SK-N-SH (cell line): ENCODE measurements around the gene INO80D.

Experiments
- FOSL2 ChIP-seq: IDR thresholded peaks from 2 replicates; pipeline ENCODE4 v1.4.0; 2012; ENCODE audit warnings: low read depth, mild to moderate bottlenecking, moderate library complexity, borderline replicate concordance
- POLR2AphosphoS5 ChIP-seq: IDR thresholded peaks from 2 replicates; pipeline ENCODE4 v1.6.1; 2012; ENCODE audit warnings: low read depth, low read length
- RAD21 ChIP-seq: IDR thresholded peaks from 2 replicates; pipeline ENCODE4 v1.6.1; 2012; ENCODE audit warnings: mild to moderate bottlenecking, low read length
- SMC3 ChIP-seq: IDR thresholded peaks from 2 replicates; pipeline ENCODE4 v1.6.1; 2012; ENCODE audit warnings: low read depth, low read length, improper control_type of control experiment
- USF2 ChIP-seq: fragments of 150-350 bp; IDR thresholded peaks from 2 replicates; pipeline ENCODE4 v1.6.1; 2017; ENCODE audit warnings: antibody characterized with exemption, low read length, low read depth, borderline replicate concordance
- YY1 ChIP-seq: IDR thresholded peaks from 2 replicates; pipeline ENCODE4 v1.4.0; 2012; ENCODE audit warnings: low read depth, mild to moderate bottlenecking
- TF ChIP-seq, protein P1 (sequence below): fragments of 200-600 bp; sonication (generic); IDR thresholded peaks from 2 replicates; pipeline ENCODE4 v1.6.1; 2017; ENCODE audit warnings: antibody characterized with exemption, mild to moderate bottlenecking, moderate library complexity
- TF ChIP-seq, protein P2 (sequence below): IDR thresholded peaks from 2 replicates; pipeline ENCODE4 v1.4.0; 2012; ENCODE audit warnings: low read depth

- TF ChIP-seq YY1 (no peak), RAD21 (no peak), USF2 (no peak), POLR2AphosphoS5 (no peak), SMC3 (no peak), FOSL2 (no peak)
- TF ChIP-seq, protein P1, sequence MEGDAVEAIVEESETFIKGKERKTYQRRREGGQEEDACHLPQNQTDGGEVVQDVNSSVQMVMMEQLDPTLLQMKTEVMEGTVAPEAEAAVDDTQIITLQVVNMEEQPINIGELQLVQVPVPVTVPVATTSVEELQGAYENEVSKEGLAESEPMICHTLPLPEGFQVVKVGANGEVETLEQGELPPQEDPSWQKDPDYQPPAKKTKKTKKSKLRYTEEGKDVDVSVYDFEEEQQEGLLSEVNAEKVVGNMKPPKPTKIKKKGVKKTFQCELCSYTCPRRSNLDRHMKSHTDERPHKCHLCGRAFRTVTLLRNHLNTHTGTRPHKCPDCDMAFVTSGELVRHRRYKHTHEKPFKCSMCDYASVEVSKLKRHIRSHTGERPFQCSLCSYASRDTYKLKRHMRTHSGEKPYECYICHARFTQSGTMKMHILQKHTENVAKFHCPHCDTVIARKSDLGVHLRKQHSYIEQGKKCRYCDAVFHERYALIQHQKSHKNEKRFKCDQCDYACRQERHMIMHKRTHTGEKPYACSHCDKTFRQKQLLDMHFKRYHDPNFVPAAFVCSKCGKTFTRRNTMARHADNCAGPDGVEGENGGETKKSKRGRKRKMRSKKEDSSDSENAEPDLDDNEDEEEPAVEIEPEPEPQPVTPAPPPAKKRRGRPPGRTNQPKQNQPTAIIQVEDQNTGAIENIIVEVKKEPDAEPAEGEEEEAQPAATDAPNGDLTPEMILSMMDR = no peak
- TF ChIP-seq, protein P2, sequence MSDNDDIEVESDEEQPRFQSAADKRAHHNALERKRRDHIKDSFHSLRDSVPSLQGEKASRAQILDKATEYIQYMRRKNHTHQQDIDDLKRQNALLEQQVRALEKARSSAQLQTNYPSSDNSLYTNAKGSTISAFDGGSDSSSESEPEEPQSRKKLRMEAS = no peak
Measured at GRCh38 chr2:206054952-206055351, 31.0 kb downstream of the INO80D start.
